Transverse colon (tissue), 4 donors: ENCODE data around the gene KATNB1. TPM values are rescaled to one million over a fixed set of nuclear protein-coding genes. Genes with fewer than 3 reads are reported as not detected.

Experiments used
- DNase-seq: peaks from one replicate; pipeline ENCODE4 v3.0.0-alpha.2; 2019
- H3K27ac ChIP-seq, 4 donors: fragments of 200-600 bp; sonication (generic); 2 replicates each; pipeline ENCODE4 v1.5.1; 2016 to 2018; ENCODE audit warnings: inconsistent platforms in 4 of 4
- H3K27me3 ChIP-seq: fragments of 200-600 bp; sonication (generic); 2 replicates; pipeline ENCODE4 v1.5.1; 2017; ENCODE audit warnings: inconsistent platforms
- H3K36me3 ChIP-seq, 4 donors: fragments of 200-600 bp; sonication (generic); 2 replicates each; pipeline ENCODE4 v1.5.1; 2017 to 2019; ENCODE audit warnings: inconsistent platforms in 4 of 4
- H3K4me1 ChIP-seq, 4 donors: fragments of 200-600 bp; sonication (generic); 2 replicates each; pipeline ENCODE4 v1.5.1; 2017 to 2020; ENCODE audit warnings: inconsistent platforms in 4 of 4
- H3K4me3 ChIP-seq, 4 donors: fragments of 200-600 bp; sonication (generic); 1 replicate in 1 of 4; 2 replicates in 3 of 4; pipeline versions ENCODE4 v1.5.1 to v1.6.1; 2017 to 2019; ENCODE audit warnings: inconsistent platforms in 4 of 4
- H3K9me3 ChIP-seq, 2 donors: fragments of 200-600 bp; sonication (generic); 2 replicates each; pipeline ENCODE4 v1.5.1; 2017 to 2019; ENCODE audit warnings: inconsistent platforms in 2 of 2
- EP300 ChIP-seq: sonication (generic); formaldehyde crosslinking; IDR thresholded peaks from one replicate; pipeline ENCODE4 v1.6.1; 2017; ENCODE audit warnings: antibody characterized with exemption, low read depth
- POLR2A ChIP-seq: fragments of 450-650 bp; IDR thresholded peaks from one replicate; pipeline ENCODE4 v1.6.1; 2016; ENCODE audit warnings: antibody characterized with exemption, mild to moderate bottlenecking, moderate library complexity
- POLR2AphosphoS5 ChIP-seq, 3 donors: sonication (generic); formaldehyde crosslinking; IDR thresholded peaks; one replicate each; pipeline ENCODE4 v1.6.1; 2016; ENCODE audit warnings: antibody characterized with exemption in 3 of 3
- whole genome bisulfite sequencing, 2 donors: methylation state at CpG; one replicate each; pipeline ENCODE4 v1.1.5; 2018; ENCODE audit warnings: low coverage in 1 of 2; 5-methylcytosine and 5-hydroxymethylcytosine counted together
- in situ Hi-C, 4 donors: fragments of 200-750 bp; cut with MboI; loops; one replicate each; pipeline versions ENCODE4 v1.15.0 to v1.15.1; 2017; ENCODE audit warnings: low sequenced_read_pairs in 3 of 4, low pct_ligation_motif_present in 1 of 4, low pct_unique_long_range_greater_than_20kb in 1 of 4
- intact Hi-C: fragments of 100-400 bp; cut with DNase I; formaldehyde crosslinking; loops from one replicate; pipeline ENCODE4 v1.15.1; 2023; ENCODE audit warnings: low total_unique reads
- total RNA-seq, 4 donors: library from RNA; depleted of rRNA; stranded (reverse); fragments of >200 nt; gene quantifications; one replicate each; pipeline ENCODE4 v1.1.0, GENCODE V29; 2016
- TF ChIP-seq, protein P1 (sequence below), 5 experiments: fragments of 200-600 bp in 3 of 5; fragments of 450-650 bp in 2 of 5; sonication (generic) in 3 of 5; IDR thresholded peaks; 1 replicate in 2 of 5; 2 replicates in 3 of 5; pipeline ENCODE4 v1.5.1; 2016 to 2017; ENCODE audit warnings: antibody characterized with exemption in 5 of 5, inconsistent platforms in 3 of 5, mild to moderate bottlenecking in 2 of 5, moderate library complexity in 1 of 5

KATNB1 gene
- total RNA-seq, 4 donors from 2014 or later = 11.3 to 28.4 (median 22.3) TPM

- Histone ChIP-seq H3K27me3 (no peaks in the 10 kb centered on the region), H3K27ac (no peak overlapping the region), H3K9me3 (no peaks in the 10 kb centered on the region), H3K4me1 (no peaks in the 10 kb centered on the region), H3K4me3 (no peak overlapping the region), H3K36me3 (no peaks in the 10 kb centered on the region)
- no peak for TF ChIP-seq EP300
- TF ChIP-seq, protein P1, sequence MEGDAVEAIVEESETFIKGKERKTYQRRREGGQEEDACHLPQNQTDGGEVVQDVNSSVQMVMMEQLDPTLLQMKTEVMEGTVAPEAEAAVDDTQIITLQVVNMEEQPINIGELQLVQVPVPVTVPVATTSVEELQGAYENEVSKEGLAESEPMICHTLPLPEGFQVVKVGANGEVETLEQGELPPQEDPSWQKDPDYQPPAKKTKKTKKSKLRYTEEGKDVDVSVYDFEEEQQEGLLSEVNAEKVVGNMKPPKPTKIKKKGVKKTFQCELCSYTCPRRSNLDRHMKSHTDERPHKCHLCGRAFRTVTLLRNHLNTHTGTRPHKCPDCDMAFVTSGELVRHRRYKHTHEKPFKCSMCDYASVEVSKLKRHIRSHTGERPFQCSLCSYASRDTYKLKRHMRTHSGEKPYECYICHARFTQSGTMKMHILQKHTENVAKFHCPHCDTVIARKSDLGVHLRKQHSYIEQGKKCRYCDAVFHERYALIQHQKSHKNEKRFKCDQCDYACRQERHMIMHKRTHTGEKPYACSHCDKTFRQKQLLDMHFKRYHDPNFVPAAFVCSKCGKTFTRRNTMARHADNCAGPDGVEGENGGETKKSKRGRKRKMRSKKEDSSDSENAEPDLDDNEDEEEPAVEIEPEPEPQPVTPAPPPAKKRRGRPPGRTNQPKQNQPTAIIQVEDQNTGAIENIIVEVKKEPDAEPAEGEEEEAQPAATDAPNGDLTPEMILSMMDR (IDR thresholded peaks at IDR 0.05) = no peak
- no peak for TF ChIP-seq POLR2A
- TF ChIP-seq POLR2AphosphoS5 (IDR thresholded peaks at IDR 0.05) = no peak
- DNase-seq = no peak
- 79% methylated on average over 18 of the region's 21 CpGs; no CpG with 5 or more reads in 1 of the 2 donors for WGBS, 2 donors
- intact Hi-C loops = loop anchor here (10.0 kb wide), 1 partner anchor 255 kb away; no protein-coding TSS in a partner anchor
- in situ Hi-C loops = loop anchor here in 3 of 4 donors (25.0 kb wide), 1 partner anchor 253 kb away; the partner anchor contains the start of genes USB1 (in 3 of the 3) and ZNF319 (in 3 of the 3)
Observed at GRCh38 chr16:57759541-57760356, 24.2 kb downstream of the KATNB1 start.

GRCh38 chr16:57760357-57761160 lies 25.0 kb downstream of the KATNB1 start:
- no peak for TF ChIP-seq POLR2AphosphoS5 (IDR thresholded peaks at IDR 0.05)
- TF ChIP-seq, protein P1 (IDR thresholded peaks at IDR 0.05) = no peak
- no peak for TF ChIP-seq POLR2A
- no peak for TF ChIP-seq EP300
- Histone ChIP-seq H3K27ac (no peak overlapping the region), H3K36me3 (no peaks in the 10 kb centered on the region), H3K27me3 (no peaks in the 10 kb centered on the region), H3K4me3 (no peak overlapping the region), H3K9me3 (no peaks in the 10 kb centered on the region), H3K4me1 (no peaks in the 10 kb centered on the region)
- in situ Hi-C loops (loop anchor here in 3 of 4 donors (25.0 kb wide), 1 partner anchor 252 kb away; the partner anchor contains the start of genes USB1 (in 3 of the 3) and ZNF319 (in 3 of the 3)), intact Hi-C loops (no loop called here)
- WGBS, 2 donors = 82% methylated on average over 20 of the region's 40 CpGs; no CpG with 5 or more reads in 1 of the 2 donors
- DNase-seq = no peak

DNA sequence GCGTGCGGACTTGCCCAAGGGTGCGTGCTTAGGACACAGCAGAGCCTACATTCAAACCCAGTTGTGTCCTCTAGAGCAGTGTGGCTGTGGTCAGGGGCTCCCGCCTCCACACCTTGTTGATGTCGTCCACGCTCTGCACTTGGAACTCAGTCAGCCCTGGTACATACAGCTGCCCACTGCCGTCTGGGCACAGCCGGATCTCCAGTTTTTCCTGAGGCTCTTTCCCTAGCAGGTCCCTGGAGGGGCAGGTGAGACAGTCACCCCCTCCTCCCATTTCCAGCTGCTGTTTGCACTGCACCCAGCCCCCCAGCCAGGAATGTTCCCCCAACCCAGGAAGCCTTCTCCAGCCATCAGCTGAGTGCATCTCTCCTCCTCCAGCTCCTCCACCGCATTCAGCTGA lies 25.7 kb downstream of the KATNB1 start:
- H3K36me3 ChIP-seq = no peaks in the 10 kb centered on the region
- in situ Hi-C loops (loop anchor here in 3 of 4 donors (25.0 kb wide), 1 partner anchor 251 kb away; the partner anchor contains the start of genes USB1 (in 3 of the 3) and ZNF319 (in 3 of the 3)), intact Hi-C loops (no loop called here)

More for the DNA sequence above, 25.7 kb downstream of the KATNB1 start:
- Histone ChIP-seq H3K9me3 (no peaks in the 10 kb centered on the region), H3K4me3 (no peak overlapping the region), H3K27ac (no peak overlapping the region), H3K4me1 (no peaks in the 10 kb centered on the region), H3K27me3 (no peaks in the 10 kb centered on the region)
- DNase-seq = no peak
- WGBS, 2 donors = 79% methylated on average over 9 of the region's 9 CpGs; no CpG with 5 or more reads in 1 of the 2 donors
- TF ChIP-seq POLR2A = no peak
- TF ChIP-seq, protein P1 (IDR thresholded peaks at IDR 0.05) = no peak
- no peak for TF ChIP-seq POLR2AphosphoS5 (IDR thresholded peaks at IDR 0.05)
- TF ChIP-seq EP300 = no peak
